Measurements from ENCODE around the gene CTSD. TPM values are rescaled to one million over a fixed set of nuclear protein-coding genes. Genes with fewer than 3 reads are reported as not detected.

The CTSD gene
- total and polyA plus RNA-seq, 9 donors = 89.0 to 545 (median 191) TPM

DNA sequence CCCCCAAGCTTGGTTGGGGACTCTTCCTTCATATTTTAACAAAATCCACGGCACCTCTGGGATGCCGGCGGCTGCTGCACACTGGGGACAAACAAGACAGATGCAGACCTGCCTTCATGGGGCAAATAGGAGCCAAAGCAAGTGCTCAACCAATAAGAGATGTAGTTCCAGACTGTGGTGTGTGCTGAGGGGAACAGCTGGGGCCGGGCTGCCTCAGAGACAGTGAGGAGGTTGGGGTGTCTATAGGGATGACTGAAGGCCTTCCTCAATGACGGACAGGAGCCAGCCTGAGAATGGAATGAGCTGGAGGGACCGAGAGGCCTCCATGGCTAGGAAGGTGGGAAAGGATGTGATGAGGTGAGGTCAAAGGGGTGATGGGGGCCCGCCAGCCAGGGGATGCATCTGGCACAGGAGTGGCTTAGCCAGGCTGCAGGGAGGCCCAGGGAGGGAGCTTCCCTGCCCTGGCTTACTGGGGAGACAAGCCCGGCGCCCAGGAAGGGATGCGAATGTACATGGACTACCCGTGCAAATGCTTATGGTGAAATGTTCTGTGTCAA, 10.3 kb upstream of the CTSD start:
- H3K4me1 ChIP-seq (ENCODE audit: insufficient read depth) = peaks cover 1% of the 10 kb centered on the region
- no peak overlapping the region for H3K4me3 ChIP-seq
- intact Hi-C loops (cut with DNase I) = loop anchor here in 1 of 4 donors (2.0 kb wide), 1 partner anchor 15 kb away; no protein-coding TSS in a partner anchor
- no peak for DNase-seq
- H3K27me3 ChIP-seq = no peaks in the 10 kb centered on the region
- H3K9me3 ChIP-seq = no peaks in the 10 kb centered on the region
- no peak overlapping the region for H3K27ac ChIP-seq
- 91 to 93% (median 92%) methylated on average over 11 of the region's 11 CpGs for WGBS, 3 donors
- no peaks in the 10 kb centered on the region for H3K36me3 ChIP-seq
- TF ChIP-seq, protein P1, sequence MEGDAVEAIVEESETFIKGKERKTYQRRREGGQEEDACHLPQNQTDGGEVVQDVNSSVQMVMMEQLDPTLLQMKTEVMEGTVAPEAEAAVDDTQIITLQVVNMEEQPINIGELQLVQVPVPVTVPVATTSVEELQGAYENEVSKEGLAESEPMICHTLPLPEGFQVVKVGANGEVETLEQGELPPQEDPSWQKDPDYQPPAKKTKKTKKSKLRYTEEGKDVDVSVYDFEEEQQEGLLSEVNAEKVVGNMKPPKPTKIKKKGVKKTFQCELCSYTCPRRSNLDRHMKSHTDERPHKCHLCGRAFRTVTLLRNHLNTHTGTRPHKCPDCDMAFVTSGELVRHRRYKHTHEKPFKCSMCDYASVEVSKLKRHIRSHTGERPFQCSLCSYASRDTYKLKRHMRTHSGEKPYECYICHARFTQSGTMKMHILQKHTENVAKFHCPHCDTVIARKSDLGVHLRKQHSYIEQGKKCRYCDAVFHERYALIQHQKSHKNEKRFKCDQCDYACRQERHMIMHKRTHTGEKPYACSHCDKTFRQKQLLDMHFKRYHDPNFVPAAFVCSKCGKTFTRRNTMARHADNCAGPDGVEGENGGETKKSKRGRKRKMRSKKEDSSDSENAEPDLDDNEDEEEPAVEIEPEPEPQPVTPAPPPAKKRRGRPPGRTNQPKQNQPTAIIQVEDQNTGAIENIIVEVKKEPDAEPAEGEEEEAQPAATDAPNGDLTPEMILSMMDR (IDR thresholded peaks at IDR 0.05) = no peak
- TF ChIP-seq EP300 (IDR thresholded peaks at IDR 0.05) (no peak), POLR2A (IDR thresholded peaks at IDR 0.05) (no peak)

DNA sequence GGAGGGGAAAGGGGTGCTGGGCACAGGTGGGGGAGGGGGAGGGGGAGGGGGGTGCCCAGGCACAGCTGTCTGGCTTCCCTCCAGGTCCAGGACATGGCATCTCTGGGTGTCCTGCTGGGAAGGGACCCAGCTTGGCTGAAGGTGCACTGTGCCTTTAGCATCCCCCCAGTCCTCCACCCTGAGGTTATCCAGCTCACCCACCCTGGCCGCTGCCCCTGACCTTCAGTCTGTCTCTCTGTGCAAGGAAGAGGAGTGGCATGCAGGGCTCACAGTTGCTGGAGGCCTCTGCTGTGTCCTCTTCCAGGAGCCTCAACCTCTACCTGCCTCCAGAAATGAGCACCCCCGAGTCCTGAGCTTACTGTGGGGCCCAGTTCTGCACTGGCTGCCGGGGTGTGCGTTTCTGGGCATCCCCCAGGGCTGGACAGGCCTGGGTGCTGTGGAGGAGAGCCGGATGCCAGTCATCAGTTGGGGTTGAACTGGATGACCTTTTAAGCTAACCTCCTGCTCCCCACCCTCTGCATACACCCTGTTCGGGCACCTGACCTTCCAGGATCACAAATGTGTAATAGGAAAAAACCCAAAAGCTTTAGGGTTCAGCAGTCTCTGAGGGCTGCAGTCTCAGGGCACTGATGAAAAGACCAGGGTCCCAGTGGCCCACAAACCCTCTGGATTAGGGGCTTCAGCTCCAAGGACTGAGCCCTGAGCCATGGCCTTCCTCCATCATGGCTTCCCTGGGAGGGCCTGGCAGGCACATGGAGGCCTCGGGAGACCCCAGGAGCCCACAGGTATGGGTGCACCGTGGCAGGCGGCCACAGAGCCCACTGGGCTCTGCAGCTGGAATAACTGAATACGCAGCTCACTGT, 9.6 kb upstream of the CTSD start:
- no peaks in the 10 kb centered on the region for H3K36me3 ChIP-seq
- H3K27ac ChIP-seq = no peak overlapping the region
- TF ChIP-seq, protein P1 (IDR thresholded peaks at IDR 0.05) = no peak
- no peak for TF ChIP-seq EP300 (IDR thresholded peaks at IDR 0.05)
- TF ChIP-seq POLR2A (IDR thresholded peaks at IDR 0.05) = no peak
- peaks cover 1% of the 10 kb centered on the region for H3K4me1 ChIP-seq (ENCODE audit: insufficient read depth)
- intact Hi-C loops (cut with DNase I) = no loop called here
- no peaks in the 10 kb centered on the region for H3K9me3 ChIP-seq
- DNase-seq = no peak
- no peaks in the 10 kb centered on the region for H3K27me3 ChIP-seq
- 82 to 86% (median 84%) methylated on average over 10 of the region's 10 CpGs for WGBS, 3 donors
- no peak overlapping the region for H3K4me3 ChIP-seq

DNA sequence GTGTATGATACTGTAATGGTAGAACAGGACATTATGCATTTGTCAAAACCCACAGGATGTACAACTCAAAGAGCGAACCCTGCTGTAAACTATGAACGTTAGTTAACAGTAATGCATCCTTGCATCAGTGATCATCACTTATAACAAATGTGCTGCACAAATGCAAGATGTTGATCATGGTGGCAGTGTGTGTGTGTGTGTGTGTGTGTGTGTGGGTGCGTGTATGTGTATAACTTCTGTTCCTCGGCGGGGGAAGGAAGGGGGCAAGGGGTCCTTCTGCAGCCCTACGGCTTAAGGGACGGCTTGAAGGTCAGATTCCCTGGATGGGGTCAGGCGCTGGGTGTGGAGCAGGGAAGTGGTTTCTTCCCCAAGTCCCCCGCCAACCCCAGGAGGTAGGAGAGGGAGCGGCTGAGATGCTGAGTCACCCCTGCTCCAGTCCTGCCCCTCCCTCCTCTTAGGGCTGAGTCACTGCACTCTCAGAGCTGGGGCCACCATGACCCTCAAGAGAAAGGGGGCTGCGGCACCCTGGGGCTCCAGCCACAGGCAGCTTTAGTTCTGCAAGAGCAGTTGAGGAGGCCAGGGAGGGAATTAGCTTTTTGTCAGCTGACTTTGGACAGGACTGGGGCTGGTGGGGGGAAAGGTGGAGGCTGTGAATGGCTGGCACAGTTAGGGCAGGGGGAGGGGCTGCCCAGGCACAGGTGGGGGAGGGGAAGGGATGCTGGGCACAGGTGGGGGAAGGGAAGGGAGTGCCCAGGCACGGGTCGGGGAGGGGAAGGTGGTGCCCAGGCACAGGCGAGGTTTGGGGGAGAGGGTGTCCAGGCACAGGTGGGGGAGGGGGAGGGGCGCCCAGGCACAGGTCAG, 8.8 kb upstream of the CTSD start:
- 22 to 29% (median 25%) methylated on average over 15 of the region's 15 CpGs for WGBS, 3 donors
- intact Hi-C loops (cut with DNase I) = no loop called here
- Histone ChIP-seq H3K27me3 (no peaks in the 10 kb centered on the region), H3K27ac (no peak overlapping the region), H3K4me3 (no peak overlapping the region), H3K36me3 (no peaks in the 10 kb centered on the region), H3K9me3 (no peaks in the 10 kb centered on the region), H3K4me1 (ENCODE audit: insufficient read depth) (peaks cover 1% of the 10 kb centered on the region)
- TF ChIP-seq EP300 (IDR thresholded peaks at IDR 0.05) = no peak
- TF ChIP-seq POLR2A (IDR thresholded peaks at IDR 0.05) = no peak
- DNase-seq = peak in 3 of 5 donors; percentile 46 to 54 (median 49)

DNA sequence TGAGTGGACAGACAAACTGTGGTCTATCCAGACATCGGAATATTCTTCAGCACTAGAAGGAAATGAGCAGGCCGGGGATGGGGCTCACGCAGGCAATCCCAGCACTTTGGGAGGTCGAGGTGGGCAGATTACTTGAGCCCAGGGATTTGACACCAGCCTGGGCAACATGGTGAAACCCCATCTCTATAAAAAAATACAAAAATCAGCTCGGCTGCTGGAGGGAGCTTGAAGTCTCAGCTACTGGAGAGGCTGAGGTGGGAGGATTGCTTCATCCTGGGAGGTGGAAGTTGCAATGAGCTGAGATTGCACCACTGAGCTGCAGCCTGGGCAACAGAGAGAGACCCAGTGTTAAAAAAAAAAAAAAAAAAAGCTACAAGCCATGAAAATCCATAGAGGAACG, 8.0 kb upstream of the CTSD start:
- H3K4me3 ChIP-seq = no peak overlapping the region
- no peaks in the 10 kb centered on the region for H3K36me3 ChIP-seq
- no peaks in the 10 kb centered on the region for H3K9me3 ChIP-seq
- no peak overlapping the region for H3K27ac ChIP-seq
- WGBS, 3 donors = 74 to 82% (median 79%) methylated on average over 6 of the region's 6 CpGs
- TF ChIP-seq POLR2A (IDR thresholded peaks at IDR 0.05) (no peak), EP300 (IDR thresholded peaks at IDR 0.05) (no peak)
- TF ChIP-seq, protein P1 (IDR thresholded peaks at IDR 0.05) = no peak
- intact Hi-C loops (cut with DNase I) = no loop called here
- peaks cover 1% of the 10 kb centered on the region for H3K4me1 ChIP-seq (ENCODE audit: insufficient read depth)
- no peaks in the 10 kb centered on the region for H3K27me3 ChIP-seq
- no peak for DNase-seq
